KOPT-K1 (cell line): ENCODE results near the gene TMEM182.

Experiments used
- H3K27ac ChIP-seq: fragments of 200-600 bp; sonication (generic); 2 replicates; pipeline ENCODE4 v1.5.1; 2016; ENCODE audit warnings: antibody characterized with exemption, mild to moderate bottlenecking, low read depth, low read length; ENCODE audit not compliant: poor library complexity, severe bottlenecking
- H3K36me3 ChIP-seq: fragments of 200-600 bp; sonication (generic); 2 replicates; pipeline ENCODE4 v1.5.1; 2017; ENCODE audit warnings: antibody characterized with exemption, mild to moderate bottlenecking, low read length, moderate library complexity; ENCODE audit not compliant: insufficient read depth
- H3K9me3 ChIP-seq: fragments of 200-600 bp; sonication (generic); 2 replicates; pipeline ENCODE4 v1.5.1; 2017; ENCODE audit warnings: antibody characterized with exemption, low read length, mild to moderate bottlenecking; ENCODE audit not compliant: insufficient read depth, poor library complexity, severe bottlenecking

Gene TMEM182

GRCh38 chr2:102783506-102784183 is 21.8 kb downstream of the TMEM182 start:
- Histone ChIP-seq H3K27ac (no peak overlapping the region), H3K9me3 (no peaks in the 10 kb centered on the region), H3K36me3 (no peaks in the 10 kb centered on the region)

DNA sequence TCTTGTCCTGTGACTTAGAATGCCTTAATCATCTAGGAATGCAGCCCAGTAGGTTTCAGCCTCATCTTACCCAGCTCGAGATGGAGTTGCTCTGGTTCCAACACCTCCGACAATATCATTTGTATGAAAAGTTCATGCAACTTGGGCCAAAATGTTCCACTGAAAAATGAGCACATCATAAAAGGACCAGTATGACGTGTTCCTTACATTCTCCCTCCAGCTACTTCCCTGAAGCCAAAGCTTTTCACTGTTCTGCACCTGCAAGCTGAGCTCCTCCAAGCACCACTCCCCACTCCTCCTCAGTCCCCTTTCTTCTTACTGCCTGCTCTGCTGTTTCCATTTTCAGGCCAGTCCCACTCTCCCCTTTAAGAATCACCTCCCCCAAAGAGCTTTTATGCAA is 23.1 kb downstream of the TMEM182 start:
- Histone ChIP-seq H3K36me3 (no peaks in the 10 kb centered on the region), H3K9me3 (no peaks in the 10 kb centered on the region), H3K27ac (no peak overlapping the region)

- Histone ChIP-seq H3K27ac (no peak overlapping the region), H3K9me3 (no peaks in the 10 kb centered on the region), H3K36me3 (no peaks in the 10 kb centered on the region)
Measured at GRCh38 chr2:102788216-102788884, 26.5 kb downstream of the TMEM182 start.

DNA sequence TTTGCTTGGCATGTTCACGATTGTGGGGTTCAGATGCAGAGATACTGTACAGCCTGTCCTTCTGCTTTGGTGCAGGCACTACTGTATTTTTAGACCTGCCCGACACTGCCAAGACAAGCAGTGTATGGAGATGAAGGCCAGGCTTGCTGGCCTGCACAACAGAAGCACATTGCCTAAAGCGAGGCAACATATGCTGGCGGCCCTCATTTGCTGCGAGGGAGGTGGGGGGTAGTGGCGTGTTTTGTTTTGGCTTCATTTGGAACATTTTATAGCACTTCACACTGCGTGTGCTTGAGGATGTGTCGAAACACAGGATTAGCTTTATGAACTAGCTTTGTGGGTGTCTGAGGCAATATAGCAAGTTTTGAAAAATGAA is 27.0 kb downstream of the TMEM182 start:
- Histone ChIP-seq H3K36me3 (no peaks in the 10 kb centered on the region), H3K9me3 (no peaks in the 10 kb centered on the region), H3K27ac (no peak overlapping the region)

GRCh38 chr2:102789349-102790090 is 27.7 kb downstream of the TMEM182 start:
- Histone ChIP-seq H3K9me3 (no peaks in the 10 kb centered on the region), H3K27ac (no peak overlapping the region), H3K36me3 (no peaks in the 10 kb centered on the region)

- Histone ChIP-seq H3K9me3 (no peaks in the 10 kb centered on the region), H3K27ac (no peak overlapping the region), H3K36me3 (no peaks in the 10 kb centered on the region)
Measured at GRCh38 chr2:102790091-102790455, 28.2 kb downstream of the TMEM182 start.

GRCh38 chr2:102792568-102793208 is 30.9 kb downstream of the TMEM182 start:
- H3K27ac ChIP-seq: no peak overlapping the region
- H3K36me3 ChIP-seq: no peaks in the 10 kb centered on the region
- no peaks in the 10 kb centered on the region for H3K9me3 ChIP-seq

DNA sequence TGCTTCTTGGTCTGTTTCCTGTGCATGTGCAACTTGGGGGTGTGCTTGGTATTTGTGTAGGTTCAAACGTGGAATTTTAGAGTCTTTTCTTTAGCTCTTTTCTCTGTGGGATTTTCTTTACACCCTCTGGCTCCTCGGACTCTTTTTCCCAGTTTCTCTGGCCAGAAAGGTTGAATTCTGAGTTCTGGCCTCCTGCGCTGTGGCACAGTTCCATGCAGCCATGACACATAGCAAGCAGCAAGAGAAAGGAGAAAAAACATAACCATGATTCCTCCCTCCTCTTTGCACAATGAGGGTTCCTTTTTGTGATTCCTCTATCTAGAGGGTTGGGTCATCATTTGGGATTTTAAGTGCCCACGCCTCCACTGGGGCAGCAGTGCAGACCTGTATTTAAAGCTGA is 33.8 kb downstream of the TMEM182 start:
- H3K9me3 ChIP-seq: peaks cover 20% of the 10 kb centered on the region
- no peak overlapping the region for H3K27ac ChIP-seq
- peaks cover 13% of the 10 kb centered on the region; the same call in 1 of the 2 replicates for H3K36me3 ChIP-seq

GRCh38 chr2:102796337-102796736 is 34.5 kb downstream of the TMEM182 start:
- Histone ChIP-seq H3K9me3 (peaks cover 27% of the 10 kb centered on the region), H3K36me3 (peaks cover 13% of the 10 kb centered on the region; the same call in 1 of the 2 replicates), H3K27ac (no peak overlapping the region)

DNA sequence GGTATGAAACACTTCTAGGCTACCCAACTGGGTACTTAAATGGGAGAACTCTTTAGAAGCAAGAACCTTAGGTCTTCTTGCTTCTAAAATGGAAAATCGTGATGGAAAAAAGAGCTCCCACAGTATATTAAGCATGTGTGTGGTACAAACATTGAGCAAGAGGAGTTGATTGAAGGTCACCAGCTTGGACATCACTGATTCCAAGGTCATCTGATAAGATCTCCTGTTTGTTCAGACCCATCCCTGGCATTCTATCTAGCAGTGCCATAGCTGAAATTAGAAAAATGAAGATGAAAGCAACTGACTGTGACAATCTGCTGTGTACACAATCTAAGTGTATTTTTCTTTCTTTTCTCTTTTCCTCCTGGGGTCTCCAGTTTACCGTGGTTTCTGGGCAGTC is 35.7 kb downstream of the TMEM182 start:
- H3K36me3 ChIP-seq: peaks cover 13% of the 10 kb centered on the region; the same call in 1 of the 2 replicates
- H3K9me3 ChIP-seq: peaks cover 39% of the 10 kb centered on the region
- H3K27ac ChIP-seq: no peak overlapping the region

- Histone ChIP-seq H3K36me3 (peaks cover 13% of the 10 kb centered on the region; the same call in 1 of the 2 replicates), H3K27ac (no peak overlapping the region)
Measured at GRCh38 chr2:102798181-102798580, 36.4 kb downstream of the TMEM182 start.

GRCh38 chr2:102801098-102801718 is 39.4 kb downstream of the TMEM182 start:
- H3K27ac ChIP-seq: no peak overlapping the region
- peaks cover 51% of the 10 kb centered on the region for H3K9me3 ChIP-seq
- peaks cover 13% of the 10 kb centered on the region; the same call in 1 of the 2 replicates for H3K36me3 ChIP-seq

More at GRCh38 chr2:102798181-102798580, 36.4 kb downstream of the TMEM182 start:
- peaks cover 46% of the 10 kb centered on the region for H3K9me3 ChIP-seq

GRCh38 chr2:102801858-102802699 is 40.2 kb downstream of the TMEM182 start:
- H3K27ac ChIP-seq: no peak overlapping the region
- H3K36me3 ChIP-seq: peaks cover 13% of the 10 kb centered on the region; the same call in 1 of the 2 replicates

More at GRCh38 chr2:102801858-102802699, 40.2 kb downstream of the TMEM182 start:
- H3K9me3 ChIP-seq: peaks cover 51% of the 10 kb centered on the region
